ENCODE measurements around the gene HSBP1L1. TPM values are rescaled to one million over a fixed set of nuclear protein-coding genes. Genes with fewer than 3 reads are reported as not detected.

The HSBP1L1 gene
- polyA plus RNA-seq, 2 of the 4 experiments (the other 2 are of a cell fraction), result 17.7 to 19.1 TPM

GRCh38 chr18:79988451-79989194 is 24.2 kb downstream of the HSBP1L1 start, which contains the start of gene TXNL4A:
TSS of gene TXNL4A (minus strand) at chr18:79988563. CDS start at chr18:79988392, 171 bp downstream.
- H3K4me2 ChIP-seq, result peak within 1 kb of the TSS; percentile 95
- no peaks in the 10 kb centered on the region for H3K9me3 ChIP-seq
- FAIRE-seq (no peak), ATAC-seq (peak; percentile 99), DNase-seq (ENCODE audit: low read depth in 1 of 2, low spot score in 1 of 2) (peak; percentile 50 to 87)
- POLR2A ChIA-PET, result interaction anchor here (0.9 to 1.0 kb wide), 3 partner anchors 13 to 159 kb away, joined by 3 read pairs; no protein-coding TSS in a partner anchor
- CTCF ChIA-PET, result no interaction called here
- H3K4me3 ChIP-seq, result peak within 1 kb of the TSS; percentile 80
- WGBS (ENCODE audit: missing lambda C conversion rate), result 4% methylated on average over 8 of the region's 71 CpGs
- peaks cover 6% of the 10 kb centered on the region; the same call in 1 of the 3 replicates for H3K4me1 ChIP-seq
- H3K27ac ChIP-seq, result peak within 1 kb of the TSS; percentile 86 to 99
- TF ChIP-seq MYC (IDR thresholded peaks at IDR 0.05; ENCODE audit: borderline replicate concordance, low read length), result peak; percentile 82
- no peak for TF ChIP-seq SMC3 (IDR thresholded peaks at IDR 0.05)
- no peak for TF ChIP-seq POLR2AphosphoS2 (conservative IDR thresholded peaks at IDR 0.05; ENCODE audit: low read length)
- no peak for TF ChIP-seq HES2 (IDR thresholded peaks at IDR 0.05)
- no peak for TF ChIP-seq ZSCAN20 (CRISPR knock-in tag; IDR thresholded peaks at IDR 0.05)
- TF ChIP-seq ATOH8 (CRISPR knock-in tag; IDR thresholded peaks at IDR 0.05; ENCODE audit: low read depth), result no peak
- no peak for TF ChIP-seq RFX5 (IDR thresholded peaks at IDR 0.05)
- no peak for TF ChIP-seq HMGXB4 (CRISPR knock-in tag; IDR thresholded peaks at IDR 0.05; ENCODE audit: borderline replicate concordance)
- TF ChIP-seq PBX3 (IDR thresholded peaks at IDR 0.05), result no peak; the same call in 1 of the 2 replicates
- no peak for TF ChIP-seq TFCP2L1 (CRISPR knock-in tag; IDR thresholded peaks at IDR 0.05)
- no peak for TF ChIP-seq GATA3 (IDR thresholded peaks at IDR 0.05; ENCODE audit: borderline replicate concordance)
- TF ChIP-seq ZC3H11A (IDR thresholded peaks at IDR 0.05), result no peak
- TF ChIP-seq BCL3 (IDR thresholded peaks at IDR 0.05), result peak; percentile 90; the same call in 2 of the 3 replicates
- no peak for TF ChIP-seq HOXB13 (CRISPR knock-in tag; IDR thresholded peaks at IDR 0.05; ENCODE audit: low read depth)
- TF ChIP-seq EHMT2 (IDR thresholded peaks at IDR 0.05; ENCODE audit: low read depth), result no peak
- TF ChIP-seq ZFP36 (IDR thresholded peaks at IDR 0.05; ENCODE audit: borderline replicate concordance, partially characterized antibody), result no peak
- no peak for TF ChIP-seq CHD4 (IDR thresholded peaks at IDR 0.05; ENCODE audit: borderline replicate concordance)
- TF ChIP-seq CBX2 (IDR thresholded peaks at IDR 0.05; ENCODE audit: borderline replicate concordance, low read depth), result no peak
- no peak for TF ChIP-seq EP300 (IDR thresholded peaks at IDR 0.05)
- 0 out of 2 replicates have a peak, but pooled peaks have one; percentile 1 for TF ChIP-seq KDM5A (IDR thresholded peaks at IDR 0.05)
- TF ChIP-seq NR3C1 (IDR thresholded peaks at IDR 0.05), result no peak
- no peak for TF ChIP-seq CEBPB (IDR thresholded peaks at IDR 0.05)
- TF ChIP-seq EHF (CRISPR knock-in tag; IDR thresholded peaks at IDR 0.05), result no peak
- peak; percentile 71; the same call in 1 of the 2 replicates for TF ChIP-seq PHF8 (IDR thresholded peaks at IDR 0.05; ENCODE audit: borderline replicate concordance, low read depth)
- TF ChIP-seq POLR2A (IDR thresholded peaks at IDR 0.05; ENCODE audit: low read length), result peak; percentile 93
- TF ChIP-seq JUNB (IDR thresholded peaks at IDR 0.05), result no peak
- TF ChIP-seq RAD21 (conservative IDR thresholded peaks at IDR 0.05 in 1 of 2, IDR thresholded peaks at IDR 0.05 in 1 of 2), result no peak
- no peak for TF ChIP-seq RCOR1 (IDR thresholded peaks at IDR 0.05; ENCODE audit: low read depth, low read length)
- no peak for TF ChIP-seq NPAS2 (CRISPR knock-in tag; IDR thresholded peaks at IDR 0.05; ENCODE audit: borderline replicate concordance)
- peak; percentile 80 for TF ChIP-seq MAX (IDR thresholded peaks at IDR 0.05)
- no peak for TF ChIP-seq CBX8 (IDR thresholded peaks at IDR 0.05)
- TF ChIP-seq JUN (IDR thresholded peaks at IDR 0.05), result peak in 1 of 2 experiments; percentile 90; a peak in 4 of 5 replicates
- TF ChIP-seq ESRRA (IDR thresholded peaks at IDR 0.05; ENCODE audit: borderline replicate concordance, low read length), result no peak

Measured in A549 (cell line).